IMR-90 (cell line): ENCODE results near the gene ANP32A. TPM values are rescaled to one million over a fixed set of nuclear protein-coding genes. Genes with fewer than 3 reads are reported as not detected.

Source experiments
- ATAC-seq: fragments of 200-7000 bp; cut with Tn5 transposase; 2 replicates; pipeline ENCODE4 v1.9.1; 2020; ENCODE audit warnings: low read depth, mild to moderate bottlenecking, moderate library complexity
- BruUV-seq: library from RNA; stranded (reverse); fragments of 400-500 nt; replicated peaks from 2 replicates; lab custom pipeline; 2021; lab: Mats Ljungman, UMichigan
- CTCF ChIA-PET: fragments of 300-600 bp; formaldehyde crosslinking; extraction: SDS; loops from one replicate; lab custom pipeline; 2021; ENCODE audit warnings: antibody characterized with exemption; lab: Yijun Ruan, JAX
- POLR2A ChIA-PET: fragments of 300-600 bp; sonication (Branson Sonifier 250); formaldehyde crosslinking; loops from one replicate; lab custom pipeline; 2022; ENCODE audit warnings: antibody characterized with exemption; ENCODE audit not compliant: unreplicated experiment; lab: Charles Lee
- DNase-seq: peaks from one replicate; pipeline ENCODE4 v3.0.0; 2013
- H2AFZ ChIP-seq: replicated peaks from 2 replicates; pipeline ENCODE3; 2013; ENCODE audit warnings: low read length, mild to moderate bottlenecking; ENCODE audit not compliant: poor library complexity
- H2AK5ac ChIP-seq: 2 replicates; pipeline ENCODE4 v1.6.1; 2013; ENCODE audit warnings: low read depth, low read length, inconsistent platforms
- H2AK9ac ChIP-seq: replicated peaks from 2 replicates; pipeline ENCODE3; 2013; ENCODE audit warnings: mild to moderate bottlenecking, low read depth, low read length, moderate library complexity; ENCODE audit not compliant: poor library complexity
- H2BK120ac ChIP-seq: 2 replicates; pipeline ENCODE4 v1.6.1; 2013; ENCODE audit warnings: low read depth, low read length, inconsistent platforms
- H2BK15ac ChIP-seq: 3 replicates; pipeline ENCODE4 v1.6.1; 2013; ENCODE audit warnings: low read depth, low read length, inconsistent platforms
- H2BK20ac ChIP-seq: 2 replicates; pipeline ENCODE4 v1.6.1; 2013; ENCODE audit warnings: low read depth, mild to moderate bottlenecking, inconsistent platforms, low read length, moderate library complexity
- H2BK5ac ChIP-seq: 2 replicates; pipeline ENCODE4 v1.6.1; 2013; ENCODE audit warnings: mild to moderate bottlenecking, low read depth, low read length, inconsistent platforms; ENCODE audit not compliant: poor library complexity, severe bottlenecking
- H3K14ac ChIP-seq: replicated peaks from 2 replicates; pipeline ENCODE4 v1.6.1; 2013; ENCODE audit warnings: low read depth, low read length, inconsistent platforms
- H3K18ac ChIP-seq: 2 replicates; pipeline ENCODE4 v1.6.1; 2013; ENCODE audit warnings: low read depth, low read length, control low read depth
- H3K23ac ChIP-seq: 2 replicates; pipeline ENCODE4 v1.6.1; 2013; ENCODE audit warnings: low read depth, low read length, inconsistent platforms
- H3K27ac ChIP-seq: 2 replicates; pipeline ENCODE4 v1.5.1; 2013; ENCODE audit warnings: mild to moderate bottlenecking, control low read depth, low read length; ENCODE audit not compliant: insufficient read depth
- H3K27me3 ChIP-seq: 2 replicates; pipeline ENCODE4 v1.6.1; 2013; ENCODE audit warnings: low read length; ENCODE audit not compliant: control insufficient read depth, insufficient read depth
- H3K36me3 ChIP-seq: 2 replicates; pipeline ENCODE4 v1.6.1; 2013; ENCODE audit warnings: low read length, mixed read lengths; ENCODE audit not compliant: control insufficient read depth, insufficient read depth
- H3K4ac ChIP-seq: 2 replicates; pipeline ENCODE4 v1.6.1; 2013; ENCODE audit warnings: low read depth, low read length, inconsistent platforms
- H3K4me1 ChIP-seq: 2 replicates; pipeline ENCODE4 v1.6.1; 2013; ENCODE audit warnings: low read length, mixed read lengths; ENCODE audit not compliant: control insufficient read depth, insufficient read depth
- H3K4me2 ChIP-seq: 2 replicates; pipeline ENCODE4 v1.6.1; 2013; ENCODE audit warnings: low read depth, mild to moderate bottlenecking, control low read depth, low read length, moderate library complexity
- H3K4me3 ChIP-seq: 2 replicates; pipeline ENCODE4 v1.5.1; 2013; ENCODE audit warnings: low read depth, mild to moderate bottlenecking, control low read depth, low read length, moderate library complexity; ENCODE audit not compliant: insufficient read depth
- H3K56ac ChIP-seq: 2 replicates; pipeline ENCODE4 v1.6.1; 2013; ENCODE audit warnings: low read length, inconsistent platforms; ENCODE audit not compliant: insufficient read depth; ENCODE audit errors: extremely low read depth
- H3K79me1 ChIP-seq, 2 experiments: 2 replicates each; pipeline ENCODE4 v1.6.1; 2013; ENCODE audit warnings: low read length in 2 of 2, inconsistent platforms in 1 of 2, low read depth in 1 of 2
- H3K9ac ChIP-seq: 2 replicates; pipeline ENCODE4 v1.6.1; 2013; ENCODE audit warnings: low read depth, low read length, control low read depth
- H3K9me1 ChIP-seq: 2 replicates; pipeline ENCODE4 v1.6.1; 2013; ENCODE audit warnings: low read length, inconsistent platforms; ENCODE audit not compliant: insufficient read depth
- H3K9me3 ChIP-seq: 2 replicates; pipeline ENCODE4 v1.6.1; 2013; ENCODE audit warnings: low read length; ENCODE audit not compliant: control insufficient read depth, insufficient read depth
- H4K20me1 ChIP-seq: 2 replicates; pipeline ENCODE4 v1.6.1; 2013; ENCODE audit warnings: low read length, inconsistent platforms; ENCODE audit not compliant: insufficient read depth
- H4K5ac ChIP-seq: 2 replicates; pipeline ENCODE4 v1.6.1; 2013; ENCODE audit warnings: mild to moderate bottlenecking, low read depth, low read length, control low read depth
- H4K8ac ChIP-seq, 2 experiments: 2 replicates each; pipeline ENCODE4 v1.6.1; 2013; ENCODE audit warnings: low read depth in 2 of 2, low read length in 2 of 2, control low read depth in 1 of 2, inconsistent platforms in 1 of 2
- H4K91ac ChIP-seq: 2 replicates; pipeline ENCODE4 v1.6.1; 2013; ENCODE audit warnings: low read depth, low read length, inconsistent platforms; ENCODE audit not compliant: insufficient read depth
- BHLHE40 ChIP-seq: fragments of 150-350 bp; IDR thresholded peaks from 2 replicates; pipeline ENCODE4 v1.6.1; 2016; ENCODE audit warnings: mild to moderate bottlenecking, low read depth, low read length
- CEBPB ChIP-seq: IDR thresholded peaks from 2 replicates; pipeline ENCODE4 v1.6.1; 2012; ENCODE audit warnings: low read depth, low read length, improper control_type of control experiment
- CHD1 ChIP-seq: IDR thresholded peaks from 2 replicates; pipeline ENCODE4 v1.6.1; 2012; ENCODE audit warnings: low read depth, low read length, improper control_type of control experiment
- CTCF ChIP-seq: conservative IDR thresholded peaks from 2 replicates; pipeline ENCODE4 v1.5.1; 2012; ENCODE audit warnings: mild to moderate bottlenecking, low read depth, low read length, improper control_type of control experiment
- FOS ChIP-seq: fragments of 150-350 bp; IDR thresholded peaks from 2 replicates; pipeline ENCODE4 v1.6.1; 2016; ENCODE audit warnings: low read depth, low read length
- MAFK ChIP-seq: IDR thresholded peaks from 2 replicates; pipeline ENCODE4 v1.6.1; 2012; ENCODE audit warnings: low read depth, low read length, improper control_type of control experiment
- MAZ ChIP-seq: IDR thresholded peaks from 2 replicates; pipeline ENCODE4 v1.6.1; 2012; ENCODE audit warnings: low read depth, mild to moderate bottlenecking, low read length, improper control_type of control experiment, moderate library complexity, borderline replicate concordance
- MXI1 ChIP-seq: IDR thresholded peaks from 2 replicates; pipeline ENCODE4 v1.6.1; 2012; ENCODE audit warnings: low read depth, mild to moderate bottlenecking, low read length, moderate library complexity, borderline replicate concordance
- POLR2A ChIP-seq: IDR thresholded peaks from 2 replicates; pipeline ENCODE4 v1.6.1; 2012; ENCODE audit warnings: mild to moderate bottlenecking, low read depth, low read length
- RAD21 ChIP-seq: IDR thresholded peaks from 2 replicates; pipeline ENCODE4 v1.6.1; 2012; ENCODE audit warnings: low read length, improper control_type of control experiment
- SMC3 ChIP-seq: fragments of 150-350 bp; IDR thresholded peaks from 2 replicates; pipeline ENCODE4 v1.6.1; 2016; ENCODE audit warnings: low read depth, mild to moderate bottlenecking, antibody characterized with exemption, low read length, moderate library complexity
- USF2 ChIP-seq: fragments of 150-350 bp; IDR thresholded peaks from 2 replicates; pipeline ENCODE4 v1.6.1; 2017; ENCODE audit warnings: mild to moderate bottlenecking, antibody characterized with exemption, low read length, low read depth
- WGBS, 2 experiments: methylation state at CpG; one replicate each; pipeline versions ENCODE4 v1.1.5 to v1.1.7; 2013; ENCODE audit warnings: missing lambda C conversion rate in 2 of 2; ENCODE audit not compliant: insufficient read length in 1 of 2; ENCODE audit errors: extremely low coverage in 2 of 2; 5-methylcytosine and 5-hydroxymethylcytosine counted together
- dilution Hi-C: fragments of 300-500 bp; cut with HindIII; formaldehyde crosslinking; loops from one replicate; pipeline ENCODE4 v1.14.3; 2018; ENCODE audit warnings: low sequenced_read_pairs; ENCODE audit not compliant: unreplicated experiment
- in situ Hi-C: fragments of 300-500 bp; cut with MboI; formaldehyde crosslinking; loops from 3 replicates; pipeline ENCODE4 v1.14.3; 2019; ENCODE audit warnings: low sequenced_read_pairs, inconsistent platforms, mixed read lengths
- intact Hi-C: fragments of 100-400 bp; cut with micrococcal nuclease; formaldehyde crosslinking; loops from 2 replicates; pipeline ENCODE4 v1.10.0; 2022
- polyA plus RNA-seq, 3 experiments: library from polyadenylated mRNA; depleted of rRNA; stranded (reverse); fragments of >200 nt; gene quantifications; 2 replicates each; pipeline ENCODE4 v1.2.3, GENCODE V29; 2012; ENCODE audit warnings: low replicate concordance in 1 of 3
- total RNA-seq: library from RNA; depleted of rRNA; stranded (reverse); fragments of >200 nt; gene quantifications from 2 replicates; pipeline ENCODE4 v1.2.3, GENCODE V29; 2012

The ANP32A gene
- total and polyA plus RNA-seq, 2 of the 4 experiments (the other 2 are of a cell fraction): 62.4 to 72.8 TPM

DNA sequence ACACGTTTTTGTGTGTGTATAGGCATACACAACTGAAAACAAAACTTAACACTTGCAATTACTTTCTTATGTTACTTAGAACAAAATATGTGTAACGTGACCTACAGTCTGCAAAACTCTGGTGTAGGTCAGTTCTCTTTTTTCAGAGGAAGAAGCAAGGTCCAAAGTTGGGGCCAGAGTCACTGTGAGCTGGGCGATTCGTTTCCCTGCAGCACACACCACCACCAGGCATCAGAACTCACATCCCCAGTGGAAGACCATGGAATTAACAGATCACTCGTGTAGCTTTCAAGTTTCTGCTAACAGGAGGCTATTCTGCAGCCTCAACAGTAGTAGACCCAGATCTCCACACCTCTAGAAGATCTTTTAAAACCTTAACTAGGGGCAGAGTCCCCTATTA is 25.8 kb downstream of the ANP32A start:
- H3K27me3 ChIP-seq: no peaks in the 10 kb centered on the region
- no peak for DNase-seq
- H2AFZ ChIP-seq: no peak overlapping the region
- no peak overlapping the region for H2AK9ac ChIP-seq
- no peaks in the 10 kb centered on the region; the same call in 1 of the 2 replicates for H3K36me3 ChIP-seq
- H3K4me1 ChIP-seq: peaks cover 14% of the 10 kb centered on the region
- no peak overlapping the region for H3K4me3 ChIP-seq
- H3K4ac ChIP-seq: no peak overlapping the region
- no peak overlapping the region for H2BK5ac ChIP-seq
- H4K20me1 ChIP-seq: peaks cover 95% of the 10 kb centered on the region
- peaks cover 61 to 97% of the 10 kb centered on the region in 2 experiments for H3K79me1 ChIP-seq
- H4K5ac ChIP-seq: no peak overlapping the region
- H4K91ac ChIP-seq: no peak overlapping the region
- H3K18ac ChIP-seq: no peak overlapping the region
- no peak overlapping the region for H3K27ac ChIP-seq
- no peak overlapping the region for H2BK15ac ChIP-seq
- H4K8ac ChIP-seq: no peak overlapping the region
- H3K14ac ChIP-seq: 0 out of 2 replicates have a peak overlapping the region, but pooled peaks have one; percentile 31
- H3K56ac ChIP-seq: no peak overlapping the region
- dilution Hi-C loops (no loop called here), intact Hi-C loops (no loop called here), in situ Hi-C loops (loop anchor here (10.0 kb wide), 1 partner anchor 60 kb away; no protein-coding TSS in a partner anchor)
- WGBS, 2 experiments: 29% methylated on average over 1 of the region's 5 CpGs; no CpG with 5 or more reads in 1 of the 2 experiments
- H2BK20ac ChIP-seq: no peak overlapping the region
- no peak overlapping the region for H2BK120ac ChIP-seq
- BruUV-seq: no TSS peak
- no peak overlapping the region for H3K4me2 ChIP-seq
- TF ChIP-seq CEBPB: no peak
- no peak for TF ChIP-seq USF2
- no peak for TF ChIP-seq CTCF
- TF ChIP-seq POLR2A: no peak
- no peak for TF ChIP-seq BHLHE40
- TF ChIP-seq MAZ: no peak
- no peak for TF ChIP-seq RAD21
- TF ChIP-seq SMC3: no peak
- no peak for TF ChIP-seq MXI1
- TF ChIP-seq CHD1: no peak
- TF ChIP-seq MAFK: no peak
- no peak for TF ChIP-seq FOS
- ATAC-seq: 0 out of 2 replicates have a peak, but pooled peaks have one; percentile 15
- POLR2A ChIA-PET: no interaction called here
- no peak overlapping the region for H2AK5ac ChIP-seq
- H3K23ac ChIP-seq: peak overlapping the region; percentile 17; the same call in 1 of the 2 replicates
- H3K9me3 ChIP-seq: no peaks in the 10 kb centered on the region
- no peak overlapping the region for H3K9ac ChIP-seq
- CTCF ChIA-PET: interaction anchor here (0.5 to 1.0 kb wide), 2 partner anchors 11 to 14 kb away, joined by 3 read pairs; no protein-coding TSS in a partner anchor
- peaks cover 31% of the 10 kb centered on the region for H3K9me1 ChIP-seq
